Measurements from ENCODE around the gene LCK. TPM values are rescaled to one million over a fixed set of nuclear protein-coding genes. Genes with fewer than 3 reads are reported as not detected.
"Not testable (repeated sequence)": the region's sequence is repeated elsewhere in the genome, so short reads cannot be mapped to it uniquely, and the experiment has no call there.

The LCK gene
- total and polyA plus RNA-seq, 8 donors = 0.95 to 8.8 (median 1.7) TPM

GRCh38 chr1:32285658-32286057 is 34.6 kb downstream of the LCK start:
- H3K27me3 ChIP-seq = no peaks in the 10 kb centered on the region

GRCh38 chr1:32286763-32287162 is 35.7 kb downstream of the LCK start:
- H3K9me3 ChIP-seq = no peaks in the 10 kb centered on the region
- intact Hi-C loops (cut with DNase I) = no loop called here
- no peak for TF ChIP-seq CTCF (IDR thresholded peaks at IDR 0.05)
- no peak for ATAC-seq
- peaks cover 0 to 12% of the 10 kb centered on the region in 2 donors for H3K4me1 ChIP-seq
- DNase-seq = no peak
- no peak overlapping the region for H3K4me3 ChIP-seq
- H3K36me3 ChIP-seq = no peaks in the 10 kb centered on the region
- H3K27me3 ChIP-seq = no peaks in the 10 kb centered on the region
- no peak overlapping the region for H3K27ac ChIP-seq

More at GRCh38 chr1:32285658-32286057, 34.6 kb downstream of the LCK start:
- H3K4me3 ChIP-seq = no peak overlapping the region
- H3K27ac ChIP-seq = no peak overlapping the region
- no peaks in the 10 kb centered on the region for H3K36me3 ChIP-seq
- TF ChIP-seq CTCF (IDR thresholded peaks at IDR 0.05) = no peak
- intact Hi-C loops (cut with DNase I) = no loop called here
- H3K9me3 ChIP-seq = no peaks in the 10 kb centered on the region
- no peak for ATAC-seq
- no peak for DNase-seq
- H3K4me1 ChIP-seq = peaks cover 0 to 3% of the 10 kb centered on the region in 2 donors

- no peak for TF ChIP-seq CTCF (IDR thresholded peaks at IDR 0.05)
- no peaks in the 10 kb centered on the region for H3K36me3 ChIP-seq
- no peak overlapping the region for H3K27ac ChIP-seq
- no peak overlapping the region for H3K4me3 ChIP-seq
- DNase-seq (no peak), ATAC-seq (no peak)
- H3K27me3 ChIP-seq = no peaks in the 10 kb centered on the region
- H3K4me1 ChIP-seq = peaks cover 3 to 25% of the 10 kb centered on the region in 2 donors
- intact Hi-C loops (cut with DNase I) = no loop called here
- H3K9me3 ChIP-seq = no peaks in the 10 kb centered on the region
Observed at GRCh38 chr1:32289256-32289655, 38.2 kb downstream of the LCK start.

- Histone ChIP-seq H3K4me1 (peaks cover 3 to 30% of the 10 kb centered on the region in 2 donors), H3K27me3 (no peaks in the 10 kb centered on the region), H3K36me3 (no peaks in the 10 kb centered on the region), H3K9me3 (no peaks in the 10 kb centered on the region), H3K27ac (peak overlapping the region; percentile 85 to 91), H3K4me3 (peak overlapping the region; percentile 62 to 89)
- intact Hi-C loops (cut with DNase I) = no loop called here
- no peak for TF ChIP-seq CTCF (IDR thresholded peaks at IDR 0.05)
- no peak for ATAC-seq
- no peak for DNase-seq
Observed at GRCh38 chr1:32291145-32291707, 40.2 kb downstream of the LCK start.

GRCh38 chr1:32291708-32292538 is 40.9 kb downstream of the LCK start, which contains the start of gene HDAC1:
HDAC1 (plus strand) TSS chr1:32292083; CDS start chr1:32292170, 87 bp downstream.
- Histone ChIP-seq H3K27me3 (no peaks in the 10 kb centered on the region), H3K27ac (peak within 1 kb of the TSS; percentile 85 to 91), H3K4me3 (peak within 1 kb of the TSS; percentile 62 to 89), H3K9me3 (no peaks in the 10 kb centered on the region), H3K4me1 (peaks cover 3 to 37% of the 10 kb centered on the region in 2 donors), H3K36me3 (no peaks in the 10 kb centered on the region)
- DNase-seq (peak; percentile 88 to 98 (median 96)), ATAC-seq (peak; percentile 99)
- intact Hi-C loops (cut with DNase I) = no loop called here
- no peak for TF ChIP-seq CTCF (IDR thresholded peaks at IDR 0.05)

- Histone ChIP-seq H3K4me1 (peaks cover 0 to 18% of the 10 kb centered on the region in 2 donors), H3K36me3 (peaks cover 0 to 14% of the 10 kb centered on the region in 2 donors)
- H3K9me3 ChIP-seq; DNase-seq; ATAC-seq; H3K27me3 ChIP-seq; H3K27ac ChIP-seq; H3K4me3 ChIP-seq; intact Hi-C loops (cut with DNase I): not testable (repeated sequence)
Observed at GRCh38 chr1:32298211-32298610, 47.1 kb downstream of the LCK start.

Measured in left lung (tissue), 10 donors.